ENCODE data around the gene PARD3.
"Not testable (repeated sequence)": the region's sequence is repeated elsewhere in the genome, so short reads cannot be mapped to it uniquely, and the experiment has no call there.

PARD3 gene

GRCh38 chr10:34280599-34281374 lies 534.3 kb downstream of the PARD3 start:
- DNase-seq, result no peak

- no peak for DNase-seq
Observed at GRCh38 chr10:34275626-34276130, 539.4 kb downstream of the PARD3 start.

GRCh38 chr10:34274906-34275305 lies 540.2 kb downstream of the PARD3 start:
- no peak for DNase-seq

GRCh38 chr10:34273340-34273739 lies 541.8 kb downstream of the PARD3 start:
- no peak for DNase-seq

GRCh38 chr10:34272316-34272715 lies 542.8 kb downstream of the PARD3 start:
- no peak for DNase-seq

GRCh38 chr10:34268410-34268809 lies 546.7 kb downstream of the PARD3 start:
- not testable (repeated sequence) for DNase-seq

GRCh38 chr10:34262985-34263384 lies 552.1 kb downstream of the PARD3 start:
- no peak for DNase-seq

- DNase-seq, result no peak
Observed at GRCh38 chr10:34260904-34261303, 554.2 kb downstream of the PARD3 start.

GRCh38 chr10:34256216-34256615 lies 558.9 kb downstream of the PARD3 start:
- DNase-seq, result no peak

GRCh38 chr10:34255035-34255434 lies 560.1 kb downstream of the PARD3 start:
- DNase-seq, result no peak

- no peak for DNase-seq
Observed at GRCh38 chr10:34254596-34254995, 560.5 kb downstream of the PARD3 start.

GRCh38 chr10:34252111-34252510 lies 563.0 kb downstream of the PARD3 start:
- no peak for DNase-seq

- DNase-seq, result no peak
Observed at GRCh38 chr10:34251177-34251576, 563.9 kb downstream of the PARD3 start.

- no peak for DNase-seq
Observed at GRCh38 chr10:34250722-34251121, 564.4 kb downstream of the PARD3 start.

- no peak for DNase-seq
Observed at GRCh38 chr10:34249634-34250033, 565.5 kb downstream of the PARD3 start.

- no peak for DNase-seq
Observed at GRCh38 chr10:34247560-34247959, 567.5 kb downstream of the PARD3 start.

GRCh38 chr10:34244756-34245484 lies 570.2 kb downstream of the PARD3 start:
- DNase-seq, result no peak

GRCh38 chr10:34241226-34242000 lies 573.7 kb downstream of the PARD3 start:
- no peak for DNase-seq

- no peak for DNase-seq
Observed at GRCh38 chr10:34240039-34240438, 575.1 kb downstream of the PARD3 start.

GRCh38 chr10:34237898-34238455 lies 577.1 kb downstream of the PARD3 start:
- DNase-seq, result no peak

GRCh38 chr10:34236931-34237330 lies 578.2 kb downstream of the PARD3 start:
- DNase-seq, result no peak

- no peak for DNase-seq
Observed at GRCh38 chr10:34235164-34235832, 579.8 kb downstream of the PARD3 start.

Measured in activated CD8-positive, alpha-beta memory T cell treated with anti-CD3 and anti-CD28 coated beads for 24 hours (primary cell).